HepG2 (cell line): Measurements from ENCODE around the gene ABCG4. TPM values are rescaled to one million over a fixed set of nuclear protein-coding genes. Genes with fewer than 3 reads are reported as not detected.

Source experiments
- ATAC-seq: fragments of 200-7000 bp; cut with Tn5 transposase; 3 replicates; pipeline ENCODE4 v1.9.1; 2020; ENCODE audit warnings: mild to moderate bottlenecking, moderate library complexity
- BruUV-seq: library from RNA; stranded (reverse); fragments of 400-500 nt; replicated peaks from 2 replicates; lab custom pipeline; 2021; lab: Mats Ljungman, UMichigan
- CTCF ChIA-PET: fragments of 300-600 bp; formaldehyde crosslinking; extraction: SDS; loops from one replicate; lab custom pipeline; 2021; ENCODE audit warnings: low total read pairs, inconsistent platforms, low intra/inter-chr PET ratio; lab: Yijun Ruan, JAX
- POLR2A ChIA-PET: fragments of 350-600 bp; sonication (Branson Sonifier 250); formaldehyde crosslinking; loops from one replicate; lab custom pipeline; 2020; ENCODE audit warnings: antibody characterized with exemption, inconsistent platforms; lab: Yijun Ruan, JAX
- DNase-seq: peaks from one replicate; pipeline ENCODE4 v3.0.0-alpha.2; 2015; ENCODE audit warnings: low spot score
- FAIRE-seq: peaks from 3 replicates; lab custom pipeline; 2011; peaks lifted over from hg19 to GRCh38; lab: Jason Lieb, UNC
- H2AFZ ChIP-seq: one replicate; pipeline ENCODE4 v1.6.1; 2011; ENCODE audit warnings: low read length, inconsistent platforms
- H3K27ac ChIP-seq: fragments of 300-600 bp; 3 replicates; pipeline ENCODE4 v1.8.0; 2011; ENCODE audit warnings: mixed run types, mild to moderate bottlenecking, mixed read lengths, low read length, inconsistent platforms; ENCODE audit not compliant: insufficient read depth; ENCODE audit errors: extremely low read length
- H3K27me3 ChIP-seq, 2 experiments: fragments of 200-600 bp in 1 of 2; 2 replicates in 1 of 2; 3 replicates in 1 of 2; pipeline versions ENCODE4 v1.6.0 to v1.8.0; 2011; ENCODE audit warnings: low read length in 2 of 2, mild to moderate bottlenecking in 2 of 2, moderate library complexity in 2 of 2, inconsistent platforms in 1 of 2; ENCODE audit not compliant: insufficient read depth in 2 of 2, control insufficient read depth in 1 of 2
- H3K36me3 ChIP-seq, 2 experiments: fragments of 200-600 bp in 1 of 2; replicated peaks in 1 of 2; 2 replicates in 1 of 2; 3 replicates in 1 of 2; pipeline versions ENCODE4 v1.5.1 to v1.8.0; 2011; ENCODE audit warnings: low read length in 2 of 2, inconsistent platforms in 1 of 2; ENCODE audit not compliant: insufficient read depth in 2 of 2, control insufficient read depth in 1 of 2
- H3K4me1 ChIP-seq: 2 replicates; pipeline ENCODE4 v1.5.1; 2012; ENCODE audit warnings: low read length, inconsistent platforms; ENCODE audit not compliant: insufficient read depth
- H3K4me2 ChIP-seq: 2 replicates; pipeline ENCODE4 v1.6.0; 2011; ENCODE audit warnings: low read depth, low read length, inconsistent platforms
- H3K4me3 ChIP-seq, 3 experiments: fragments of 200-600 bp in 1 of 3; sonication (generic), shearing (Covaris generic) in 1 of 3; replicated peaks in 1 of 3; 2 replicates each; pipeline ENCODE4 v1.5.1; 2011 to 2016; ENCODE audit warnings: low read length in 3 of 3, inconsistent platforms in 2 of 3, low read depth in 2 of 3, mild to moderate bottlenecking in 2 of 3, control low read depth in 1 of 3, mixed read lengths in 1 of 3; ENCODE audit not compliant: insufficient read depth in 1 of 3
- H3K79me2 ChIP-seq: one replicate; pipeline ENCODE4 v1.6.1; 2011; ENCODE audit warnings: low read length, inconsistent platforms; ENCODE audit not compliant: insufficient read depth
- H3K9ac ChIP-seq: 2 replicates; pipeline ENCODE4 v1.6.0; 2011; ENCODE audit warnings: mild to moderate bottlenecking, low read depth, low read length, inconsistent platforms; ENCODE audit not compliant: insufficient read depth
- H3K9me3 ChIP-seq: 2 replicates; pipeline ENCODE4 v1.5.1; 2012; ENCODE audit warnings: mild to moderate bottlenecking, low read length
- H4K20me1 ChIP-seq: 2 replicates; pipeline ENCODE4 v1.6.0; 2011; ENCODE audit warnings: inconsistent platforms, mild to moderate bottlenecking, low read length, moderate library complexity; ENCODE audit not compliant: insufficient read depth
- FOSL1 ChIP-seq: sonication (generic); formaldehyde crosslinking; IDR thresholded peaks from 2 replicates; pipeline ENCODE4 v1.9.0; 2021; ENCODE audit warnings: missing genetic modification reagents, borderline replicate concordance
- GABPB1 ChIP-seq: IDR thresholded peaks from 2 replicates; pipeline ENCODE4 v1.6.1; 2016; ENCODE audit warnings: mild to moderate bottlenecking, missing genetic modification reagents, moderate library complexity, missing compliant biosample characterization
- HCFC1 ChIP-seq: fragments of 150-350 bp; IDR thresholded peaks from 2 replicates; pipeline ENCODE4 v1.6.1; 2014; ENCODE audit warnings: low read depth, low read length
- KLF13 ChIP-seq: sonication (generic); formaldehyde crosslinking; IDR thresholded peaks from 2 replicates; pipeline ENCODE4 v1.4.0; 2020; ENCODE audit warnings: mild to moderate bottlenecking, missing genetic modification reagents
- MYC ChIP-seq: sonication (generic); formaldehyde crosslinking; IDR thresholded peaks from 2 replicates; pipeline ENCODE4 v1.9.0; 2021; ENCODE audit warnings: missing genetic modification reagents, borderline replicate concordance
- RAD21 ChIP-seq: fragments of 450-650 bp; formaldehyde crosslinking; IDR thresholded peaks from 2 replicates; pipeline ENCODE4 v1.5.0; 2020; ENCODE audit warnings: mild to moderate bottlenecking
- SAP130 ChIP-seq: IDR thresholded peaks from 2 replicates; pipeline ENCODE4 v1.6.1; 2016; ENCODE audit warnings: low read depth
- ZFP36L2 ChIP-seq: sonication (generic); formaldehyde crosslinking; IDR thresholded peaks from 2 replicates; pipeline ENCODE4 v1.4.0; 2020; ENCODE audit warnings: missing genetic modification reagents
- ZKSCAN1 ChIP-seq: fragments of 150-350 bp; IDR thresholded peaks from 2 replicates; pipeline ENCODE4 v1.6.1; 2014; ENCODE audit warnings: low read length
- ZMYM4 ChIP-seq: sonication (generic); formaldehyde crosslinking; IDR thresholded peaks from 2 replicates; pipeline ENCODE4 v1.8.1; 2023; ENCODE audit warnings: mild to moderate bottlenecking, missing genetic modification reagents
- ZNF446 ChIP-seq: sonication (generic); formaldehyde crosslinking; IDR thresholded peaks from 2 replicates; pipeline ENCODE4 v1.5.0; 2020; ENCODE audit warnings: mild to moderate bottlenecking, missing genetic modification reagents
- ZNF775 ChIP-seq: sonication (generic); formaldehyde crosslinking; IDR thresholded peaks from 2 replicates; pipeline ENCODE4 v1.4.0; 2020; ENCODE audit warnings: missing genetic modification reagents, mild to moderate bottlenecking, moderate library complexity, borderline replicate concordance
- WGBS: methylation state at CpG from one replicate; pipeline ENCODE4 v1.1.6; 2017; ENCODE audit warnings: low lambda C conversion rate; 5-methylcytosine and 5-hydroxymethylcytosine counted together
- in situ Hi-C: cut with HindIII; loops from 2 replicates; pipeline ENCODE4 v1.10.0; 2017; ENCODE audit warnings: low pct_unique_long_range_greater_than_20kb; ENCODE audit not compliant: extremely low pct_ligation_motif_present
- intact Hi-C: fragments of 100-400 bp; cut with micrococcal nuclease; formaldehyde crosslinking; loops from one replicate; pipeline ENCODE4 v1.10.0; 2022; ENCODE audit not compliant: unreplicated experiment
- polyA plus RNA-seq, 8 experiments: library from polyadenylated mRNA; depleted of rRNA in 3 of 8; stranded (reverse) in 7 of 8; unstranded in 1 of 8; fragments of >200 nt; fragmentation: Illumina TruSeq in 4 of 8; extraction: Trizol in 4 of 8; gene quantifications; 2 replicates each; pipeline versions ENCODE4 v1.2.1 to v1.2.3, GENCODE V29; 2011 to 2016; ENCODE audit warnings: low read depth in 4 of 8, missing spikeins in 1 of 8, mixed read lengths in 1 of 8; ENCODE audit not compliant: insufficient read depth in 1 of 8
- total RNA-seq, 5 experiments: library from RNA; depleted of rRNA; stranded (reverse); fragments of >200 nt; fragmentation: Illumina TruSeq; extraction: Trizol; gene quantifications; 2 replicates each; pipeline ENCODE4 v1.2.3, GENCODE V29; 2016; ENCODE audit warnings: low read depth in 1 of 5
- TF ChIP-seq, protein P1 (sequence below): sonication (generic); formaldehyde crosslinking; IDR thresholded peaks from 2 replicates; pipeline ENCODE4 v1.5.0; 2020; ENCODE audit warnings: missing genetic modification reagents, mild to moderate bottlenecking, borderline replicate concordance
- TF ChIP-seq, protein P2 (sequence below): sonication (generic); formaldehyde crosslinking; IDR thresholded peaks from 2 replicates; pipeline ENCODE4 v1.4.0; 2020; ENCODE audit warnings: missing genetic modification reagents
- TF ChIP-seq, protein P3 (sequence below): IDR thresholded peaks from 2 replicates; pipeline ENCODE4 v1.6.1; 2016; ENCODE audit warnings: mild to moderate bottlenecking
- TF ChIP-seq, protein P4 (sequence below): sonication (generic); formaldehyde crosslinking; IDR thresholded peaks from 2 replicates; pipeline ENCODE4 v1.4.0; 2020; ENCODE audit warnings: missing genetic modification reagents

ABCG4 gene
- total and polyA plus RNA-seq, 2 of the 13 experiments (the other 11 are each of a cell fraction or from before 2014, with no cell fraction given), result not detected

DNA sequence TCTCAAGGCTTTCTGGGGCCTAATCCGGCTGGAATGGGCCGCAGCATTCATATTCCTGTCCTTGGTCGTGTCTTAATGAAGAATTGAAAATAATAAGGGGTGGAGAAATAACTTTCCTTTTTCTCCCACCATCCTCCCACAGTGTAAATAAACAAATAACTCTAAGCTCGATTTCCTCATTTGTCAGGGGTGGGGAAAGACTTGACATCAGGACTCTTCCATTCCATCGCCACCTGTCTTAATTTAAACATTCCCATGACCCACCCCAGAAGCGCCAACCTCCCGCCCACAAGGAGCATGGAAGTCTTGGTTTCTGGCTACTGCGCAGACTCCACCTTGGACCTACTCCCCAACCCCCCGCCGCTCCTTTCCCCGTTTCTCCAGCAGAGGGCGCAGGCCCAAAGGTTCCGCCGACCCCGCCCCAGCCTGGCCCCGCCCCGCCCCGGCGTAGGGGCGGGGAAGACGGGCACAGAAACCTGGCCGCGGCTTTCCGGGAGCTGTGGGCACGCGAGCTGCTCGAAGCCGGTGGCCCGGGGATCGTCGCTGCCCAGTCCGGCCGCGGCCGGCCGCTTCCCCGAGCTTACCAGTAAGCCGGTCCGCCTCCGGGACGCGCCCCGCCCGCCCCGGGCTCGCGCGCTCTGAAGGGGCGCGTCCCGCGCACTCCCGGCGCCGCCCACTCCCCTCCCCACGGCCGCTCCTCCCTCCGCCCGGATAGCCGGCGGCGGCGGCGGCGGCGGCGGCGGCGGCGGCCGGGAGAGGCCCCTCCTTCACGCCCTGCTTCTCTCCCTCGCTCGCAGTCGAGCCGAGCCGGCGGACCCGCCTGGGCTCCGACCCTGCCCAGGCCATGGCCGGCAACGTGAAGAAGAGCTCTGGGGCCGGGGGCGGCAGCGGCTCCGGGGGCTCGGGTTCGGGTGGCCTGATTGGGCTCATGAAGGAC lies 57.0 kb downstream of the ABCG4 start, which contains the start of gene CBL:
CBL (plus strand) TSS at position 766 of the 937 bp plus-strand sequence; CDS start at position 845, 79 bp downstream.
- H2AFZ ChIP-seq, result peak within 1 kb of the TSS; percentile 92
- H3K79me2 ChIP-seq, result peaks cover 30% of the 10 kb centered on the region
- H4K20me1 ChIP-seq, result no peaks in the 10 kb centered on the region
- in situ Hi-C loops (no loop called here), intact Hi-C loops (loop anchor here (2.0 to 10.0 kb wide), 3 partner anchors 119 to 267 kb away; no protein-coding TSS in a partner anchor)
- BruUV-seq, result no TSS peak
- H3K36me3 ChIP-seq, result no peaks in the 10 kb centered on the region
- FAIRE-seq, result peak; percentile 42
- POLR2A ChIA-PET, result interaction anchor here (0.6 to 1.3 kb wide), 12 partner anchors 9 to 413 kb away, joined by 3 to 4 read pairs (median 3); partner anchors contain the start of genes HINFP, HMBS, NLRX1 and VPS11
- peak within 1 kb of the TSS; percentile 79 for H3K9ac ChIP-seq
- 1% methylated on average over 19 of the region's 88 CpGs for WGBS
- no peaks in the 10 kb centered on the region for H3K9me3 ChIP-seq
- ATAC-seq, result peak; percentile 94
- DNase-seq, result peak; percentile 80
- CTCF ChIA-PET, result no interaction called here
- H3K27ac ChIP-seq, result peak within 1 kb of the TSS; percentile 76
- peak within 1 kb of the TSS; percentile 94 for H3K4me2 ChIP-seq
- no peaks in the 10 kb centered on the region; a peak in 1 of 5 replicates for H3K27me3 ChIP-seq
- H3K4me1 ChIP-seq, result peaks cover 32% of the 10 kb centered on the region
- peak within 1 kb of the TSS; percentile 89 to 99 (median 96) for H3K4me3 ChIP-seq
- no peak for TF ChIP-seq ZKSCAN1
- peak; percentile 39; the same call in 1 of the 2 replicates for TF ChIP-seq ZMYM4 (CRISPR knock-in tag)
- TF ChIP-seq, protein P1, sequence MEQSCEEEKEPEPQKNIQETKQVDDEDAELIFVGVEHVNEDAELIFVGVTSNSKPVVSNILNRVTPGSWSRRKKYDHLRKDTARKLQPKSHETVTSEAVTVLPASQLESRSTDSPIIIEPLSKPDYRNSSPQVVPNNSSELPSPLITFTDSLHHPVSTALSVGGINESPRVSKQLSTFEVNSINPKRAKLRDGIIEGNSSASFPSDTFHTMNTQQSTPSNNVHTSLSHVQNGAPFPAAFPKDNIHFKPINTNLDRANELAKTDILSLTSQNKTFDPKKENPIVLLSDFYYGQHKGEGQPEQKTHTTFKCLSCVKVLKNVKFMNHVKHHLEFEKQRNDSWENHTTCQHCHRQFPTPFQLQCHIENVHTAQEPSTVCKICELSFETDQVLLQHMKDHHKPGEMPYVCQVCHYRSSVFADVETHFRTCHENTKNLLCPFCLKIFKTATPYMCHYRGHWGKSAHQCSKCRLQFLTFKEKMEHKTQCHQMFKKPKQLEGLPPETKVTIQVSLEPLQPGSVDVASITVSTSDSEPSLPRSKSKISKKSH, result no peak
- peak; percentile 16; the same call in 1 of the 2 replicates for TF ChIP-seq SAP130 (CRISPR knock-in tag)
- TF ChIP-seq ZNF775 (CRISPR knock-in tag), result no peak
- no peak for TF ChIP-seq KLF13 (CRISPR knock-in tag)
- TF ChIP-seq, protein P2, sequence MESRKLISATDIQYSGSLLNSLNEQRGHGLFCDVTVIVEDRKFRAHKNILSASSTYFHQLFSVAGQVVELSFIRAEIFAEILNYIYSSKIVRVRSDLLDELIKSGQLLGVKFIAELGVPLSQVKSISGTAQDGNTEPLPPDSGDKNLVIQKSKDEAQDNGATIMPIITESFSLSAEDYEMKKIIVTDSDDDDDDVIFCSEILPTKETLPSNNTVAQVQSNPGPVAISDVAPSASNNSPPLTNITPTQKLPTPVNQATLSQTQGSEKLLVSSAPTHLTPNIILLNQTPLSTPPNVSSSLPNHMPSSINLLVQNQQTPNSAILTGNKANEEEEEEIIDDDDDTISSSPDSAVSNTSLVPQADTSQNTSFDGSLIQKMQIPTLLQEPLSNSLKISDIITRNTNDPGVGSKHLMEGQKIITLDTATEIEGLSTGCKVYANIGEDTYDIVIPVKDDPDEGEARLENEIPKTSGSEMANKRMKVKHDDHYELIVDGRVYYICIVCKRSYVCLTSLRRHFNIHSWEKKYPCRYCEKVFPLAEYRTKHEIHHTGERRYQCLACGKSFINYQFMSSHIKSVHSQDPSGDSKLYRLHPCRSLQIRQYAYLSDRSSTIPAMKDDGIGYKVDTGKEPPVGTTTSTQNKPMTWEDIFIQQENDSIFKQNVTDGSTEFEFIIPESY (CRISPR knock-in tag), result 0 out of 2 replicates have a peak, but pooled peaks have one; percentile 13
- 0 out of 2 replicates have a peak, but pooled peaks have one; percentile 60 for TF ChIP-seq ZNF446 (CRISPR knock-in tag)
- TF ChIP-seq, protein P3, sequence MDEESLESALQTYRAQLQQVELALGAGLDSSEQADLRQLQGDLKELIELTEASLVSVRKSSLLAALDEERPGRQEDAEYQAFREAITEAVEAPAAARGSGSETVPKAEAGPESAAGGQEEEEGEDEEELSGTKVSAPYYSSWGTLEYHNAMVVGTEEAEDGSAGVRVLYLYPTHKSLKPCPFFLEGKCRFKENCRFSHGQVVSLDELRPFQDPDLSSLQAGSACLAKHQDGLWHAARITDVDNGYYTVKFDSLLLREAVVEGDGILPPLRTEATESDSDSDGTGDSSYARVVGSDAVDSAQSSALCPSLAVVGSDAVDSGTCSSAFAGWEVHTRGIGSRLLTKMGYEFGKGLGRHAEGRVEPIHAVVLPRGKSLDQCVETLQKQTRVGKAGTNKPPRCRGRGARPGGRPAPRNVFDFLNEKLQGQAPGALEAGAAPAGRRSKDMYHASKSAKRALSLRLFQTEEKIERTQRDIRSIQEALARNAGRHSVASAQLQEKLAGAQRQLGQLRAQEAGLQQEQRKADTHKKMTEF (CRISPR knock-in tag), result 0 out of 2 replicates have a peak, but pooled peaks have one; percentile 23
- peak; percentile 31 for TF ChIP-seq GABPB1
- TF ChIP-seq, protein P4, sequence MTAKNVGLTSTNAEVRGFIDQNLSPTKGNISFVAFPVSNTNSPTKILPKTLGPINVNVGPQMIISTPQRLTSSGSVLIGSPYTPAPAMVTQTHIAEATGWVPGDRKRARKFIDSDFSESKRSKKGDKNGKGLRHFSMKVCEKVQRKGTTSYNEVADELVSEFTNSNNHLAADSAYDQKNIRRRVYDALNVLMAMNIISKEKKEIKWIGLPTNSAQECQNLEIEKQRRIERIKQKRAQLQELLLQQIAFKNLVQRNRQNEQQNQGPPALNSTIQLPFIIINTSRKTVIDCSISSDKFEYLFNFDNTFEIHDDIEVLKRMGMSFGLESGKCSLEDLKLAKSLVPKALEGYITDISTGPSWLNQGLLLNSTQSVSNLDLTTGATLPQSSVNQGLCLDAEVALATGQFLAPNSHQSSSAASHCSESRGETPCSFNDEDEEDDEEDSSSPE (CRISPR knock-in tag), result peak; percentile 18; the same call in 1 of the 2 replicates
- TF ChIP-seq MYC (CRISPR knock-in tag), result peak; percentile 17; the same call in 1 of the 2 replicates
- TF ChIP-seq HCFC1, result no peak
- no peak for TF ChIP-seq FOSL1 (CRISPR knock-in tag)
- peak; percentile 31; the same call in 1 of the 2 replicates for TF ChIP-seq RAD21
- TF ChIP-seq ZFP36L2 (CRISPR knock-in tag), result no peak
